HG03139 (cell line): ENCODE measurements around the gene ZNF746.
"Not testable (repeated sequence)": the region's sequence is repeated elsewhere in the genome, so short reads cannot be mapped to it uniquely, and the experiment has no call there.

Experiments used
- ATAC-seq: cut with Tn5 transposase; IDR thresholded peaks from one replicate; pipeline ENCODE4 v1.9.1; 2021; ENCODE audit not compliant: unreplicated experiment

Gene ZNF746

DNA sequence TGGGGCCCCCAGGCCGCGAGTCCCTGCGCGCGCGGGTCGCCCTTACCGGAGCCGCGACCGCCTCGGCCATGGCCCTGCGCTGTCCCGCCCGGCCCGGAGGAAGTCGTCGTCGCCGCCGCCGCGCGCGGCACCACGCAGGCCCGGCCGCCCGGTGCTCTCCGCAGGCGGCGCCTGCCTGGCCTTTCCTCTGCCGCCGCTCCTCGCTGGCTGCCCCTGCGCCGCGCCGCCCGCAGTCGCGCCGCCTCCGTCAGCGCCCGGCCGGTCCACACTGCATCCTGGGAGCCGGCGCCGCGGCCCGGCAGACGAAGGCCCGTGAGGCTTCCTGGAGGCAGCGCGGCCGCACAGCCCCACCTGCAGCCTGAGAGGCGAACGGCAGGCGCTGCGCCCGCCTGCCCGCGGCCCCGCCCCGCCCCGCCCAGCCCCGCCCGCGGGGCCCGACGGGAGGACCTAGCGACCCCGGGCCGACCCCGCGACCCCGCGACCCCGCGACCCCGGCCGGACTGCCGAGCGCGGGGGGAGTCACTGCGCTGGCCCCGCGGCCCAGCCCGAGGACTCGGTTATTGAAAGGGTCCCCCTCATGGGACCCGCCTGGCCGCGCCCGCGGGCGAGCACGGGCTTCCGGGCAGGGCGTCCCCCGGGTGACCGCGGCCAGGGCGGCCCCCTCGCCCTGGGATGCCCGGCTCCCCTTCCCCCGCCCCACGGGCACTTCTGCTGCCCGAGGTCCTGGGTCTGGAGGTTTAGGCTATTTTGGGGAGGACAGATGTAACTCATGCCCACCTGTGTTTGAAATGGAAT is at the start of gene ZNF746:
Gene ZNF746, minus strand, starts transcription at position 343 of the 795 bp plus-strand sequence. Its CDS starts 273 bp downstream, at position 70.
- peak; percentile 97 for ATAC-seq

DNA sequence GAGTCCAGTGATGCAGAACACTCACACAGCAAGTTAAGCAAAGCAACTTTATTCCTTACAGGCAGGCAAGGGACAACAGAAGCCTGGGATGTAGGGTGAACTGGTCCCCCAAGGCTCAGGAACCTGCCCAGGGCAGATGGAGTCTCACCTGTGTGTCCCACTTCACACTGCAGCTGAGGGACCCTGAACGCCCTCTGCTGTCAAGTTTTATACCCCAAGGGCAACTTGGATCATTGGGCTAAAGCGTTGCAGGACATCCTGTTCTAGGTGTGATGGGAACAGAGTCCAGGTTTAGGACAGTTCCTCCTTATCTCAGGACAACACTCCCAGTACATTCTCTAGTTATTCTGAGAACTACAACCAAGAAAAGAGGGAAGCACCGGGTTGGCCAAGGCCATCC is 49.5 kb upstream of the ZNF746 start:
- ATAC-seq: no peak

DNA sequence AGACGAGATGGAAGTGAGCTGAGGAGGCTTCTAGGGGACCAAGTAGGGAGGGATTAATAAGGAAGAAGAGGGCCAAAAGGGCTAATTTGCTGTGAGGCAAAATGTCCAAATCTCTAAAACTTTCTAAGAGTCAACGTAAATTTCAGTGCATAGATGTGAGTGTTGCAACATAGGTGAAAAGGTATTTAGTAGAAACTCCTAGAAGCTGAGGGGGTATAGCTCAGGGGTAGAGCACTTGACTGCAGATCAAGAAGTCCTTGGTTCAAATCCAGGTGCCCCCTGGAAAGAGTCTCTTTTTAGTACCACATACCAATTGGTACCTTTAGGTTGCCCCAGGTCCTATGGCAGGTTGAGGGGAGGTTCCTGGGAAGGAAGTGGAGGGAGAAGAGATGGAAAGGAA is 48.7 kb upstream of the ZNF746 start:
- ATAC-seq: no peak

DNA sequence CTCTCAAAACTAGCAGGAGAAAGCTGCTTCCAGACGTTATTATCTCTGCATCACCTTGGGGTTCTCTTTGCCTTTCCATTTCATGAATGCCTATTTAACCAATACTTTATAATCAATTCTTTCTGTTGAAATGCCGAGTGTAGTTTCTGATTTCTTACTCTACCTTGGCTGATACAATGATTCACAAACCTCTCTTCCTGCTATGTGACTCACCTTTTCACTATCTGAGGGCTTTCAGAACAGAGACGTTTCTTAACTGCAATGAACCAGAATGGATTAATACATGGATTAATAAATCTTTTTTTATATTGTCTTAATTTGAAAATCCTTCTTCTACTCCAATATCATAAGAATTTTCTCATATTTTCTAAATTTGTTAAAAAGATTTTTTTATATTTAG is 46.4 kb upstream of the ZNF746 start:
- no peak for ATAC-seq

DNA sequence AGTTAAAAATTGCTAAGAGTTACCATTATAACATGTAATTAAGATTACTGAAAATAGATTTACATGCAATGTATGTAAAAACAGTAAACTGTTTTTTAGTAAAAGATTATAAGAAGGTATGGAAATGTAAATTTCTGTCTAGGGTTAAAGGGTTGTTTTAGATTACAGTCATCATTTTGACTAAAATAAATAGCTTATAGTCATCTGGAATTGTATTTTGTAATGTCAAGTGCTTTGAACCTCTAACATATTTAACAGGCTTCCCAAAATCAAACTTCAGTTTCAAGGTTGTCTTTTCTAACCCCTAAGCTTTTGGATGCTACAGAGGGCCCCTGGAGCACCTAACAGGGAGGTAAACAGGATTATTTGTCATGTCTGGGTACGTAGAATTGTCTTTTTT is 35.0 kb upstream of the ZNF746 start:
- ATAC-seq: no peak

DNA sequence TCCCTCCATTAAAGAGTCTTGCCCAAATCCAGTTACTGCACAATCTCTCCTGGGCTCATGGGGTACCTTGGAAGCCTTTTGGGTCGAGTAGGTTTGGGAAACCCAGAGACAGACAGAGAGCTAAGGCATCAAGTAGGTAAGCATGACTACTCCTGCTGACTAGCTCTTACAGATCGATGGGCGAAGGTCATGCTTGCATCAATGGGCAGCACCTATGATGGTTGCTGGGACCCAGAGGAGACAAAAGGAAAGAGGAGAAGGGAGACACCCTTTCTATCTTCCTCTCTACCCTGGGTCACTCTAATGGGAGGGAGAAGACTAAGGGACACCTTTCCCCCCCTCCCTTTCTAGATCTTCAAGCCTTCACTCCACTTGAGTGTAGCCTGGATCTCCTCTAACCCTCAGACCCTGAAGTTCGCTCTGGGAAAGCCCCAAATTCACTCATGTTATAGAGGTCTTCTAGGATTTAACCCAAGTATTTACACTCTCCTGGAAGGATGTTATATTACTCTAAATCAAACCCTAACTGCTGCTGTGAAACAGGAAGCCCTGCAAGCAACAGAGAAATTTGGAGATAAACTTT is 31.6 kb upstream of the ZNF746 start:
- ATAC-seq: no peak

DNA sequence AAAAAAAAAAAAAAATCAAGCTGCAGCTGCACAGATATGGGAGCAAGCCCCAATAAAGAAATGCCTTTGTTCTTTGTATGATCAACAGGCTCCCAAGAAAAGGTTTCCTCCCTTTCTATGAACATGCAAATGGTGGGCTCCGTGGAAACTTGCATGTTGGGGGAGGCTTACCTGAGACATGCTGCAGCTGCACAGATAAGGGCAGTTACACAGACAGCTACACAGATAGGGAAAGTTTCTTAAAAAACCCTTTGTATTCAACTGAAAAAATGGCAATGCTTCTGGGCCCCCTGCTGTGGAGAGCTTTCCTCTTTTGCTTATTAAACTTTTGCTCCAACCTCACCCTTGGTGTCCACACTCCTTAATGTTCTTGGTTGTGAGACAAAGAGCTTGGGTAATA is 29.8 kb upstream of the ZNF746 start:
- ATAC-seq: no peak

DNA sequence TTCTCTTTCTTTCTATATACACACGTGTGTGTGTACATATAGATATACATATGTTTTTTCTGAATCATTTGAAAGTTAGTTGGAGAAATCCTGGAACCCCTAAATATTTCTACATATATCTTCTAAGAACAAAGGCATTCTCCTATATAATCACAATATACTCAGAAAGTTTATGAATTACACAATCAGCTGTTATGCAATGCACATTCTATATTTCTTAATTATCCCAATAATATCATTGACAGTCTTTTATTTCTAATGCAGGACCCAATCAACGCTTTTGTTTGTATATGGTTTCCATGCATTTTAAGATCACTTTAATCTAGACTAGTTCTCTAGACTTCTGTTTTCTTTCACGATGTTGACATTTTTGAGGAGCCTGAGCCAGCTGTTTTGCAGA is 27.7 kb upstream of the ZNF746 start:
- no peak for ATAC-seq

DNA sequence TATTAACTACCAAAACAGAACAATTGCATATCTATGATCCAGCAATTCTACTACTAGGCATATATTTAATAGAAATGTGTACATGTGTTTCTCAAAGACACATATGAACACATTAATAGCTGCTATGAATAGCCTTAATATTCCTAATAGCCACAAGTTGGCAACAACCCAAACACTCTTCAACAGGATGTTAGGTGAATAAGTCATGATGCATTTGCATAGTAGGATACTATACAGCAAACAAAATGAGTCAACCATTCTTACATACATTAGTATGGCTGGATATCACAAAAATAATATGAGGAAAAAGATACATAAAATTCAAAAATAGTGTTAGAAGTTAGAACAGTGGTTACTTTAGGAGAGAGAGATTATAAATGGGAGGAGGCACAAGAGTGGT is 26.8 kb upstream of the ZNF746 start:
- ATAC-seq: no peak

DNA sequence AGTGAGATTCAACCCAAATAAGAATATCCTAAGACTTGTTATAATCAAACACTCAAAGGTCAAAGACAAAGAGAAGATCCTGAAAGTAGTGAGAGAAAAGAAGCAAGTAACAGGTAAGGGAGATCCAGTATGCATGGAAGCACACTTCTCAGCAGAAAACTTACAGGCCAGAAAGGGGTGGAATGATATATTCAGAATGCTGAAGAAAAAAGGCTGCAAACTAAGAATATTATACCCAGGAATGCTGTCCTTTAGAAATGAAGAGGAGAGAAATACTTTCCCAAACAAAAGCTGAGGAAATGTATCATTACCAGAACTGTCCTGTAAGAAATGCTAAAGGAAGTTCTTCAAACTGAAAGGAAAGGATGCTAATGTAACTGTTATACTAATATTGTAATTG is 12.6 kb upstream of the ZNF746 start:
- no peak for ATAC-seq

DNA sequence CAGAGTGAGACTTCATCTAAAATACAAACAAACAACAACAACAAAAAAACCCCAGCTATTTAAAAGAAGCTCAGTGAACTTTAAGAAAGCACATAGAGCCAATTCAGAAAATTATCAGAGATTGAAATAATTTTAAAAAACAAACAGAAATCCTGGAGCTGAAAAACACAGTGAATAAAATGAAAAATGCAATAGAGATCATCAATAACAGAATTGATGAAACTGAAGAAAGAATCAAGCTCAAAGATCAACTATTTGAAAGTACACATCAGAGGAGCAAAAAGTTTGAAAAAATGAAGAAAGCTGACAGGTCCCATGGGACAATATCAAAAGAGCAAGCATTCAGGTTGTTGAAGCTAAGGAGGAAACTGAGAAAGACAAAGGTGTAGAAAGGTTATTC is 12.2 kb upstream of the ZNF746 start:
- ATAC-seq: no peak

DNA sequence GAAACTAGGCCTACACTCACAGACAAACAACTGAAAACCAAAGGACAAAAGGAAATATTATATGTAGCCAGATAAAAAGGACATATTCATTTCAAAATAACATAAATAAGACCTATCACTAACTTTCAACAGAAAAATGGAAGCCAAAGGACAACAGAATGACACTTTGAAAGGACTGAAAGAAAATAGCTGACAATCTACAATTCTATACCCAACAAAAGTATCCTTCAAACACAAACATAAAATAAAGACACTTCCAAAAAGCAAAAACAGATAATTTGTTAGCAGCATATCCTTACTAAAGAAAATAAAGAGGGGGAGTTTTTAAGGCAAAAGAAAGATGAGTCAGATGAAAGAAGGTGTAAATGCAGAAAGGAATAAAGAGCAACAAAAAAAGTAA is 7.9 kb upstream of the ZNF746 start:
- no peak for ATAC-seq

DNA sequence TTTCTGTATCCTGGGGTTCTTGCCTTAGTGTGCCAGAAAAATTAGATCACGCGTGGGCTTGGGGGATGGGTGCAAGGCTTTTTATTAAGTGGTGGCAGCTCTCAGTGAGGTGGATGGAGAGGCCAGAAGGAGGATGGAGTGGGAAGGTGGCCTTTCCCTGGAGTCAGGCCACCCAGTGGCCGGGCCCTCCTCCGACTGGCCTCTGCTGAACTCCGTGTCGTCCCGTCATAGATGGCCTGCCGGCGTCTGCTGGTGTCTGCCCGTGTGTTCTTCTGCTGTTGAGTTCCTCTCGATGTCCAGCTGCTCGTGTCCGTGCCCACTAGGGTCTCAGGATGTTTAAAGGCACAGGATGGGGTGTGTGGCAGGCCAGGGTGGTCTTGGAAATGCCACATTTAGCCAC is 4.0 kb upstream of the ZNF746 start:
- ATAC-seq: no peak

DNA sequence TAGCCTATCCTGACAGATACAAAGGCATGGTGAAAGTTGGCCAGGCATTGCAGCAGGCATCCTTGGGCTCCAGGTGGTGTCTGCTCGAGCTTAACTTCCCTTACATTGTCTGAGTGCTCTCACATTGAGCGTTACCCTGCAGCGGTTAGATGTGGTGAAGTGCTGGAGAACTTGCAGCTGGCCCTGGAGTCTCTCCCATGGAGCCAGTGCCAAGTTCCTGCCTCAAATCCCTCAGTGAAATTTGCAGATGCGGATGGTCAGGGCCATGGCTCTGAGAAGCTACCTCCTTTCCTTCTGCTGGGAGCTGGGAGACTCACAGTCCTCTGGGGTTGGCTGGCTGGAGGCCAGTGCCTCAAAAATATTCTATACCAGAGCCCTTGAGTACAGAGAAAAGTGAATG is 3.3 kb upstream of the ZNF746 start:
- no peak for ATAC-seq

DNA sequence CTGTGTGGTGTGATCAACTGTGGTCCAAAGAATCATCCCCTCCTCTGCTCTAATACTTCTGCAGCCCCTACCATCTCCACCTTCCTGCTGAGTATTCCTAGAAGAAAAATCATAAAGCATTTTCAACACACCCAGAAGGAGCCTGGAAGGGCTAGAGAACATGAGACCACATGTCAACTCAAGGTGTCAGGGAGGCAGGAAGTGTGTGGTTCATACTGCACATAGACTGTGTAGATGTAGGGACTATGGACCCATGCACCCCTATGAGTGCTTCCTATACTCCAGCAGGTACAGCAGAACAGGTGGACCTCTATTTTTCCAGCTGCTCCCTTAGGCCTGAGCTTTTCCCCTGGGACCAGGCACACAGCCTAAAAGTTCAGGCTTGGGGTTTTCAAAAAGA is 2.6 kb upstream of the ZNF746 start:
- no peak for ATAC-seq

DNA sequence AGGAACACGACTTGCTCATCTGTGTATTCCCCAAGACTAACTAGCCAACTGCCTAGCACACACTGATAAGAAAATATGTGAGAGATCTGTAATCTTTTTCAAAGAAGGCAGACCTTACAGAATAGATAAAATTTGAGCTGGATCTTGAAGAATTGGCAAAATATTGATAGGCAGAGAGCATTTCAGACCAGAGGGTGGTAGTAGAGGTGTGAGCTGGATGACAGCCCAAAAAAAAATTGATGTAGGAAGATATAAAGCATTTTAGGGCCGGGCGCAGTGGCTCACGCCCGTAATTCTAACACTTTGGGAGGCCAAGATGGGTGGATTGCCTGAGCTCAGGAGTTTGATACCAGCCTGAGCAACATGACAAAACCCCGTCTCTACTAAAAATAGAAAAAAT is 1.2 kb upstream of the ZNF746 start:
- no peak for ATAC-seq

DNA sequence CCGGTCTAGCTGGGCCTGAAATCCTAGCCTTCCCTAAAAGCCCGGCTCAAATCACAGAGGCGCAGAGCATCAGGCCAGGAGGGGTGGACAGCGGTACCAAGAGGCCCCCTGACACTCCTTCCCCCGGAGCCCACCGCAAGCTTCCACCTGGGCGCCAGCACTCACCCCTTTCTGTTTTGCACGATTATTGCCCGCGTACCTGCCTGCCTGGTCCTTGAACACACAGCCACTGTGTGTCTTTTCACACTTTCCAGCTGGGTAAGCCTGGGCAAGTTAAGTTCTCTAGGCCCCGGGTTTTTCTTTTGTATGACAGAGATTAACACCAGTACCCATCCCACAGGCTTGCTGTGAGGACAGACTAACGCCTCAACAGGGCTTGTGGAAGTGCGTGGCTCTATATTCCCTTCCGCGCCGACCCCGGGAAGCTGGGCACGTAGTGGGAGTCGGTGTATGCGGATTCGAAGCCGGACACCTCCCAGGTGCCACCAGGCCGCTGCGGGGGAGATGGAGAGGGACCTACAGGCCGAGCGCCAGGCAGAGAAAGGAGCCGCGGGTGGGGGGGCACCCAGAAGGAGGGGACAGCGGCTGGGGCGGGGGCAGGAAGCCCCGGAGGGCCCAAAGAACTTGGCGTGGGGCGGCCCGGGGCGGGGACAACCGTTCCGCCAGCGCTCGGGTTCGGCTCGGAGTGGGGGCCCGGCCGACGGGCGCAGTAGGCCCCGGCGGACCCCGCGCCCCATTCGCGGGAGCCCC is 792 bp downstream of the ZNF746 start:
- peak; percentile 25 for ATAC-seq

DNA sequence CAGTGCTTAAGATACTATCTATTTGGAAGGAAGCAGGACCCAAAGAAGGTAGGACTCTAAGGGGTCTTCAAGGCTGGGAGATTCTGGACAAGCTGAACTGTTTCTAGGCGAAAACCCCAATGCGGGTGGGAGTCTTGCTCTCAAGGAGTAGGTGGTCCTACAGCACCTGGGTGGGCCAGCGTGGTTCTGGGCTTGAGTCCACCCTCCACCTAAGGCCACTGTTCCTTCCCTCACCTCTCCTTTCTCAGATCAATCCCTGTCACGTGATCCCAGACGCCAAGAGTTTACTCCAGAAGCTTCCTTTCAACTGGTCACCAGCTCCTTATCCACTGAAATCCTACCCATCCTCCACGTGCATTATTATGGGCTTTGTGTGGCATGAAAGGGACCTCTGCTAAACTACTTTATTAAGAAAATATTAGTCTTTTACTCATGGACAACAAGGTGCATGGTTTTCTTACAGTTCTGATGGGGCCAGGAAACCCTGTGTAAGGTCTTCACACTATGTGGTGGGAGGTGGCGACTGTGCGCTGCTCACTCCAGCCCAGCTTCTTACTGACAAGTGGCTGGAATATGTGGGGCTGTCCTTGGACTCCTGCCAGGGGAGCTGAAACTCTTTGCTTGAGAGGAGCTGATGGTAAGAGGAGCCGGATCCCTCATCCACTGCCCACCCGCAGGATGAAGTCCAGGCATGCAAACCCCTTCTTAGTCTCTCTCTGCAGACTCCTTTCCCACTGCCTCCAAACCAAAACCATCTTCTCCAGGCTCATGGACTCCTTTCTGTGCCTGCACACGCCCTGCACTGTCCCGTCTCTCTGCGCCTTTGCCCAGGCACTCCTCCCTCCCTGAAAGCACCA is 1.6 kb downstream of the ZNF746 start:
- ATAC-seq: no peak

DNA sequence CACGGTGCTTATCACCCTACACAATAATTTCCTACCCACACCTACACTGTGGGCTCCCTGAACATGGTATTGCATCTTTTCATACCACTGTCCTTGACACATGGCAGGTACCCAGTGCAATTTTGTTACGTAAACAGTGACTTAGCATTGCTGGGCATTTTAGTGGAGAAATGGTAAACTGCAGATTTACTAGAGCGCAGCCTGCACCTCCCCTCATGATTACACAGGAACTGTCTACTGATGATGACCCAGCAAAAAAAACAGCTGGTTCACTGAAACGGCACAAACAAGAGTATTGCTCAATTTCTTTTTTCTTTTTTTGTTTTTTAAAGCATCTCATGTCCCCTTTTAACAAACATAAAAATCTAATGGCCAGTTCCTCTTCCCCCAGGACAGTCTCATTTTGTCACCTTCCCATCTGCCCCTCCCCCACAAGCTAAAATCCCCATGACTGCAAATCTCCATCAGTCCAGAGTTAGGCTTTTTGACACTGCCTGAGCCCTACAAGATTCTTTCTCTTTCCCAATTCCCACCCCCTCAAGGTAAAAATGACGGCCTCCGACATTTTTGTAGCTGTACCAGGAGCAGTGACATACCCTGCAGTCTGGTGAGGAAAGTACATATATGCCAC is 2.8 kb downstream of the ZNF746 start:
- ATAC-seq: no peak

DNA sequence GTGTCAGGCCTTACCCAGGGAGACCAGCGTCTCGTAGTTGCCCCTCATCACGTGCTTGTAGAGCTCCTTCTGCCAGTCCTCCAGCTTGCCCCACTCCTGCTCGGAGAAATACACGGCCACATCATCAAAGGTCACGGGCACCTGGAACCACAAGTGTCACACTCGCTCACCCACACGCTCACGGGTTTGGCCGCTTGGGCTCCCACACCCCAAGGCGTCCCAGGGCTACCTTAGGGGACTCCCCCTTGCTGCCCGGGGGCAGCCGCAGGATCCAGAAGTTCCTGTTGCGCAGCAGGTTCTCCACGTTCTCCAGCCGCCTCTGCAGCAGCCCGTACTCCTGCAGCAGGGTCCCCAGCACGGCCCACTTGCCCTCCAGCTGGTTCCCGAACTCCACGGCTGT is 3.6 kb downstream of the ZNF746 start:
- ATAC-seq: not testable (repeated sequence)

DNA sequence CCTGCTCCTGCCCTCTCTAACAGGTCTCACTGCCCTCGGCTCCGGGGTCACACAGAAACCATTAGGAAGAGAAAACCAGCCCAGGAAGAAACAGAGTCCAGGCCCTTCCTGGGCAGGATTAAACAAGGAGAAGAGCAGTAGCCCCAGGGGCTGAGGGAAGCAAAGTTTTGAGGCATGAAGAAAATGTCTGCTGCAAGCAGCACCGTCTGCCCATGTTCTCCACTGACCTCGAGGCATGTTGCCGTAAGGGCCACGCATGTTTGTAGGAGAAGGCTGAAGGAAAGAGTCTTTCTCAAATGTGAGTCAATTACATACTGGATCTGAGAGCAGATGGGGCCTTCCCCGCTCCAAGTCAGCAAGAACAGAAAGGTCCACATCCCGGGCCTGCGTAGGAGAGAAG is 4.2 kb downstream of the ZNF746 start:
- ATAC-seq: no peak
